HepG2 (cell line): ENCODE results near the gene SLC16A5. TPM values are rescaled to one million over a fixed set of nuclear protein-coding genes. Genes with fewer than 3 reads are reported as not detected.

ENCODE experiments used
- CENPX ChIP-seq: sonication (generic); formaldehyde crosslinking; IDR thresholded peaks from 2 replicates; pipeline ENCODE4 v1.9.0; 2021; ENCODE audit warnings: mild to moderate bottlenecking, missing genetic modification reagents, moderate library complexity
- FLYWCH1 ChIP-seq: sonication (generic); formaldehyde crosslinking; IDR thresholded peaks from 2 replicates; pipeline ENCODE4 v1.8.1; 2023; ENCODE audit warnings: mild to moderate bottlenecking, missing genetic modification reagents
- JUND ChIP-seq: sonication (generic); formaldehyde crosslinking; IDR thresholded peaks from 2 replicates; pipeline ENCODE4 v1.8.0; 2022; ENCODE audit warnings: mild to moderate bottlenecking, missing genetic modification reagents
- KLF9 ChIP-seq: IDR thresholded peaks from 2 replicates; pipeline ENCODE4 v1.6.1; 2016; ENCODE audit warnings: low read depth
- PAXIP1 ChIP-seq: sonication (generic); formaldehyde crosslinking; conservative IDR thresholded peaks from 2 replicates; pipeline ENCODE4 v1.4.0; 2020; ENCODE audit warnings: mild to moderate bottlenecking, missing genetic modification reagents, moderate library complexity
- PCBP1 ChIP-seq: fragments of 200-400 bp; formaldehyde crosslinking; IDR thresholded peaks from 2 replicates; pipeline ENCODE4 v1.6.1; 2017; ENCODE audit warnings: mild to moderate bottlenecking, low read depth, low read length, borderline replicate concordance
- PHB2 ChIP-seq: fragments of 450-650 bp; IDR thresholded peaks from 2 replicates; pipeline ENCODE4 v1.6.1; 2018; ENCODE audit not compliant: partially characterized antibody
- PRPF4 ChIP-seq: fragments of 200-400 bp; formaldehyde crosslinking; IDR thresholded peaks from 2 replicates; pipeline ENCODE4 v1.6.1; 2016; ENCODE audit warnings: low read length, low read depth; ENCODE audit not compliant: poor library complexity, severe bottlenecking
- RFXANK ChIP-seq: IDR thresholded peaks from 2 replicates; pipeline ENCODE4 v1.6.1; 2016
- SALL1 ChIP-seq: sonication (generic); formaldehyde crosslinking; IDR thresholded peaks from 2 replicates; pipeline ENCODE4 v1.8.0; 2022; ENCODE audit warnings: mild to moderate bottlenecking, missing genetic modification reagents
- SETDB1 ChIP-seq: sonication (generic); formaldehyde crosslinking; IDR thresholded peaks from 2 replicates; pipeline ENCODE4 v1.5.1; 2020; ENCODE audit warnings: missing genetic modification reagents, mild to moderate bottlenecking, borderline replicate concordance
- SNAI1 ChIP-seq: sonication (generic); formaldehyde crosslinking; IDR thresholded peaks from 2 replicates; pipeline ENCODE4 v1.5.0; 2020; ENCODE audit warnings: mild to moderate bottlenecking, missing genetic modification reagents, borderline replicate concordance
- TSC22D2 ChIP-seq: sonication (generic); formaldehyde crosslinking; IDR thresholded peaks from 2 replicates; pipeline ENCODE4 v1.5.1; 2020; ENCODE audit warnings: missing genetic modification reagents, mild to moderate bottlenecking, borderline replicate concordance
- ZBTB26 ChIP-seq: IDR thresholded peaks from 2 replicates; pipeline ENCODE4 v1.6.1; 2016; ENCODE audit warnings: missing compliant biosample characterization, missing genetic modification reagents, borderline replicate concordance
- ZKSCAN1 ChIP-seq: fragments of 150-350 bp; IDR thresholded peaks from 2 replicates; pipeline ENCODE4 v1.6.1; 2014; ENCODE audit warnings: low read length
- ZMYM4 ChIP-seq: sonication (generic); formaldehyde crosslinking; IDR thresholded peaks from 2 replicates; pipeline ENCODE4 v1.8.1; 2023; ENCODE audit warnings: mild to moderate bottlenecking, missing genetic modification reagents
- ZNF224 ChIP-seq: sonication (generic); formaldehyde crosslinking; IDR thresholded peaks from 2 replicates; pipeline ENCODE4 v1.5.0; 2020; ENCODE audit warnings: mild to moderate bottlenecking, missing genetic modification reagents
- ZNF33A ChIP-seq: sonication (generic); formaldehyde crosslinking; IDR thresholded peaks from 2 replicates; pipeline ENCODE4 v1.5.1; 2020; ENCODE audit warnings: missing genetic modification reagents, mild to moderate bottlenecking, moderate library complexity, borderline replicate concordance
- ZNF33B ChIP-seq: sonication (generic); formaldehyde crosslinking; IDR thresholded peaks from 2 replicates; pipeline ENCODE4 v1.5.1; 2020; ENCODE audit warnings: mild to moderate bottlenecking, missing genetic modification reagents
- ZNF552 ChIP-seq: sonication (generic); formaldehyde crosslinking; IDR thresholded peaks from 2 replicates; pipeline ENCODE4 v1.9.0; 2022; ENCODE audit warnings: missing genetic modification reagents, mild to moderate bottlenecking, borderline replicate concordance
- ZNF558 ChIP-seq: sonication (generic); formaldehyde crosslinking; IDR thresholded peaks from 2 replicates; pipeline ENCODE4 v1.9.0; 2022; ENCODE audit warnings: mild to moderate bottlenecking, missing genetic modification reagents, borderline replicate concordance
- ZNF564 ChIP-seq: sonication (generic); formaldehyde crosslinking; IDR thresholded peaks from 2 replicates; pipeline ENCODE4 v1.8.1; 2023; ENCODE audit warnings: mild to moderate bottlenecking, missing genetic modification reagents
- polyA plus RNA-seq, 8 experiments: library from polyadenylated mRNA; depleted of rRNA in 3 of 8; stranded (reverse) in 7 of 8; unstranded in 1 of 8; fragments of >200 nt; fragmentation: Illumina TruSeq in 4 of 8; extraction: Trizol in 4 of 8; gene quantifications; 2 replicates each; pipeline versions ENCODE4 v1.2.1 to v1.2.3, GENCODE V29; 2011 to 2016; ENCODE audit warnings: low read depth in 4 of 8, missing spikeins in 1 of 8, mixed read lengths in 1 of 8; ENCODE audit not compliant: insufficient read depth in 1 of 8
- total RNA-seq, 5 experiments: library from RNA; depleted of rRNA; stranded (reverse); fragments of >200 nt; fragmentation: Illumina TruSeq; extraction: Trizol; gene quantifications; 2 replicates each; pipeline ENCODE4 v1.2.3, GENCODE V29; 2016; ENCODE audit warnings: low read depth in 1 of 5
- TF ChIP-seq, protein P1 (sequence below): sonication (generic); formaldehyde crosslinking; IDR thresholded peaks from 2 replicates; pipeline ENCODE4 v1.5.0; 2020; ENCODE audit warnings: mild to moderate bottlenecking, missing genetic modification reagents

The SLC16A5 gene
- total and polyA plus RNA-seq, 2 of the 13 experiments (the other 11 are each of a cell fraction or from before 2014, with no cell fraction given), result 0.69 to 5.6 TPM

- TF ChIP-seq ZMYM4 (CRISPR knock-in tag) (peak; percentile 65), SETDB1 (no peak), SALL1 (CRISPR knock-in tag) (peak; percentile 76), ZNF552 (peak; percentile 84), ZNF33B (0 out of 2 replicates have a peak, but pooled peaks have one; percentile 27), ZBTB26 (CRISPR knock-in tag) (peak; percentile 86; the same call in 1 of the 2 replicates), FLYWCH1 (CRISPR knock-in tag) (no peak), ZNF224 (CRISPR knock-in tag) (no peak; the same call in 1 of the 2 replicates), PCBP1 (no peak), SNAI1 (CRISPR knock-in tag) (no peak), PAXIP1 (CRISPR knock-in tag) (peak; percentile 32; the same call in 1 of the 2 replicates), ZNF564 (CRISPR knock-in tag) (no peak; the same call in 1 of the 2 replicates), RFXANK (CRISPR knock-in tag) (no peak), KLF9 (CRISPR knock-in tag) (no peak), PHB2 (no peak), ZNF33A (no peak), PRPF4 (no peak), TSC22D2 (CRISPR knock-in tag) (no peak), CENPX (no peak), JUND (CRISPR knock-in tag) (0 out of 2 replicates have a peak, but pooled peaks have one; percentile 3), ZNF558 (CRISPR knock-in tag) (peak; percentile 91), ZKSCAN1 (no peak)
- TF ChIP-seq, protein P1, sequence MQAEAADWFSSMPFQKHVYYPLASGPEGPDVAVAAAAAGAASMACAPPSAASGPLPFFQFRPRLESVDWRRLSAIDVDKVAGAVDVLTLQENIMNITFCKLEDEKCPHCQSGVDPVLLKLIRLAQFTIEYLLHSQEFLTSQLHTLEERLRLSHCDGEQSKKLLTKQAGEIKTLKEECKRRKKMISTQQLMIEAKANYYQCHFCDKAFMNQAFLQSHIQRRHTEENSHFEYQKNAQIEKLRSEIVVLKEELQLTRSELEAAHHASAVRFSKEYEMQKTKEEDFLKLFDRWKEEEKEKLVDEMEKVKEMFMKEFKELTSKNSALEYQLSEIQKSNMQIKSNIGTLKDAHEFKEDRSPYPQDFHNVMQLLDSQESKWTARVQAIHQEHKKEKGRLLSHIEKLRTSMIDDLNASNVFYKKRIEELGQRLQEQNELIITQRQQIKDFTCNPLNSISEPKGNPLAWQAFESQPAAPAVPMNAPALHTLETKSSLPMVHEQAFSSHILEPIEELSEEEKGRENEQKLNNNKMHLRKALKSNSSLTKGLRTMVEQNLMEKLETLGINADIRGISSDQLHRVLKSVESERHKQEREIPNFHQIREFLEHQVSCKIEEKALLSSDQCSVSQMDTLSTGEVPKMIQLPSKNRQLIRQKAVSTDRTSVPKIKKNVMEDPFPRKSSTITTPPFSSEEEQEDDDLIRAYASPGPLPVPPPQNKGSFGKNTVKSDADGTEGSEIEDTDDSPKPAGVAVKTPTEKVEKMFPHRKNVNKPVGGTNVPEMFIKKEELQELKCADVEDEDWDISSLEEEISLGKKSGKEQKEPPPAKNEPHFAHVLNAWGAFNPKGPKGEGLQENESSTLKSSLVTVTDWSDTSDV (CRISPR knock-in tag), result no peak
These were observed 21.9 kb downstream of the SLC16A5 start, which contains the start of gene ARMC7 (continued) for GRCh38 chr17:75109407-75110233.
